Choroid plexus epithelial cell (primary cell): ENCODE results near the gene HLTF.

ENCODE experiments used
- DNase-seq: peaks from one replicate; pipeline ENCODE4 v3.0.0-alpha.2; 2010; ENCODE audit warnings: low read depth
- H3K4me3 ChIP-seq: 2 replicates; pipeline ENCODE4 v1.5.1; 2011; ENCODE audit warnings: low read depth, mild to moderate bottlenecking, control low read depth, low read length, moderate library complexity
- TF ChIP-seq, protein P1 (sequence below): conservative IDR thresholded peaks from 2 replicates; pipeline ENCODE4 v1.5.1; 2011; ENCODE audit warnings: low read depth, mild to moderate bottlenecking, control low read depth, inconsistent platforms, low read length, moderate library complexity

The HLTF gene

DNA sequence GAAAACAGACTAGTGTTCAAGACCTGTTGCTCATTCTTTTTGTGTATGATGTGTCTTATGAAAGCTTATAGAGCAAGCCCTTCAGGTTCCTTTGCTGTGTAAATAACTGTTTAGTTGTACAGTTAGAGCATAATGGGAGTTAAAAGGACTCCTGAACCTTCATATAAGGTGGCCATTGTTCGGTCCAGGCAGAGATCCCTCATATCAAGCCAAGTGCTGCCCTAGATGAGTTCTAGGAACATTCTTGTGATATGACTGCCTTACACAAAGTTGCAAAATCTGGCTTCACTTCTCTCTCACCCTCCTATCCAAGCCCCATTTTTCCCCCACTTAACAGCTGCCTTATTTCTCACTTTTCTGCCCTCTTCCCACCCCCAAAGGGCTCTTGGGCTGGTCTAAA, 68.1 kb downstream of the HLTF start:
- H3K4me3 ChIP-seq: no peak overlapping the region
- TF ChIP-seq, protein P1, sequence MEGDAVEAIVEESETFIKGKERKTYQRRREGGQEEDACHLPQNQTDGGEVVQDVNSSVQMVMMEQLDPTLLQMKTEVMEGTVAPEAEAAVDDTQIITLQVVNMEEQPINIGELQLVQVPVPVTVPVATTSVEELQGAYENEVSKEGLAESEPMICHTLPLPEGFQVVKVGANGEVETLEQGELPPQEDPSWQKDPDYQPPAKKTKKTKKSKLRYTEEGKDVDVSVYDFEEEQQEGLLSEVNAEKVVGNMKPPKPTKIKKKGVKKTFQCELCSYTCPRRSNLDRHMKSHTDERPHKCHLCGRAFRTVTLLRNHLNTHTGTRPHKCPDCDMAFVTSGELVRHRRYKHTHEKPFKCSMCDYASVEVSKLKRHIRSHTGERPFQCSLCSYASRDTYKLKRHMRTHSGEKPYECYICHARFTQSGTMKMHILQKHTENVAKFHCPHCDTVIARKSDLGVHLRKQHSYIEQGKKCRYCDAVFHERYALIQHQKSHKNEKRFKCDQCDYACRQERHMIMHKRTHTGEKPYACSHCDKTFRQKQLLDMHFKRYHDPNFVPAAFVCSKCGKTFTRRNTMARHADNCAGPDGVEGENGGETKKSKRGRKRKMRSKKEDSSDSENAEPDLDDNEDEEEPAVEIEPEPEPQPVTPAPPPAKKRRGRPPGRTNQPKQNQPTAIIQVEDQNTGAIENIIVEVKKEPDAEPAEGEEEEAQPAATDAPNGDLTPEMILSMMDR: no peak
- peak; percentile 57 for DNase-seq

DNA sequence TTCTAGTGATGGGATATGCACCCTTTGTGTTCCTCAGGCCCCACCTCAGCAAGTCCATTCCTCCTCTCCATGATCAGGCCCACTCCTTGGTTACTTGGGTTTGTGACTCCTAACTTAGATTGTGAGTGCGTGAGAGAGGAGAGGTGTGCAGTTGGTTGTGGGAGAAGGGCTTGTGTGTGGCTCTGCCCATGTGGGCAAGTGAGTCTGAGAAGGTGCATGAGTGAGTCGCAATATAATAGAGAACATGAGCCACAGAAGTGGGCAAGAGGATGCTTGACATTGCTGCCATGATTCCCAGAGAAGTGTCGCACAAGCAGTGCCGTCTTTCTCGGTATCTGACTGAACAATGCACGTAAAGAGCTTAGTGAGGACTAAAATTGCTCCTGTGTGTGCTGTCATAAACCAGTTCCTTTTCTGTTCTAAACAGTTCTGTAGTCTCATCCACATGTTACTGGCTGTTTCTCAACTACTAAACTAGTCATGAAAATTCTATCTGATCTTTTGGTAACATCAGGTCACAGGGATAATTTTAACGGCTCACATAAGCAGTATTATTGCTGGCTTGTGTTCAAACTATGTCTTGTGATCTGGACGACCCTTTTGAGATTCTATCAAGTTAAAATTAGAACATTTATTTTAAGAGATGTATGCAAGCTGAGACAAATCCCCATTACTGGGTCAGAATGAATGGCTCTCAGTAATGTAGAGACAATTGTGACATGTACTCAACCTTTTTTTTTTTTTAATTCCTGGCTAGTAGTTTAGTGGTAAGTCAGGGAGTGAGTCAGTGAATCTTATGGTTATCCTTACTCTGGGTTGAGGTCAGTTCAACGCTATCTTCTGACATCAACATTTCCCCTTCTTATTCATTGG, 69.4 kb downstream of the HLTF start:
- peak; percentile 96 for DNase-seq

DNA sequence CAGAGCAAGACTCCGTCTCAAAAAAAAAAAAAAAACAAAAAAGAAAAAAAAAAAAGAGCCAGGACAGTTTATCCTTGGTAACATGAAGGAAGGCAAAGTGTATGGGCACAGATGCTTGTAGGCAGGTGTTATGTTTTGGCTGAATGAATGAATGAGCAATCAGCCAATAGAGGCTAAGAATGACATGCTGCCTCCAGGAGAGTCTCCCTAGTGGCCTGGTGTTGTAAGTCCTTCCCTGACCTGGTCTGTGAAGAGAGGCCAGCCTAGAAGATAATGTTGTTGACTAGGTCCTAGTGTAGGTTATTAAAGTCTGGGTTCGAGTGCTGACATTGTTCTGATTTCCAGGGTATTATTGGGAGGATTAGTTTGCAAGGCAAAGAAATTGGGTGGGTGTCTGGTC, 70.1 kb downstream of the HLTF start:
- H3K4me3 ChIP-seq: no peak overlapping the region
- TF ChIP-seq, protein P1: no peak
- no peak for DNase-seq

More for the DNA sequence above, 69.4 kb downstream of the HLTF start:
- TF ChIP-seq, protein P1: no peak
- H3K4me3 ChIP-seq: no peak overlapping the region

DNA sequence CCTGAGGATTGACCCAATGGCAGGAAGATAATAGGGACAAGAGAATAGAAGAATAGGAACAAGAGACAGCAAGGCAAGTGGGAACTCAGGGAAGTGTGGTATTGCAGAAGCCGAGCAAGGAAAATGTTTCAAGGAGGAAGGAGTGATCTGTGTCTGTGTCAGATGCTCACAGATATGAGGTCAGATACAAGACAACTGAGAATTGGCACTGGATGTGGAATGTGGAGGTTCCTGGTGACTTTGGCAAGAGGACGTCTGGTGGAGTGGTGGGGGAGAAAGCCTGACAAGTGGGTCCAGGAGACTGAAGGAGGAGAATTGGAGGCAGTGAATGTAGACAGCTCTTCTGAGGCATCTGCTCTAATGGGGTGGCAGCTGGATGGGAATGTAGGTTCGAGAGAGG, 70.9 kb downstream of the HLTF start:
- TF ChIP-seq, protein P1: no peak

DNA sequence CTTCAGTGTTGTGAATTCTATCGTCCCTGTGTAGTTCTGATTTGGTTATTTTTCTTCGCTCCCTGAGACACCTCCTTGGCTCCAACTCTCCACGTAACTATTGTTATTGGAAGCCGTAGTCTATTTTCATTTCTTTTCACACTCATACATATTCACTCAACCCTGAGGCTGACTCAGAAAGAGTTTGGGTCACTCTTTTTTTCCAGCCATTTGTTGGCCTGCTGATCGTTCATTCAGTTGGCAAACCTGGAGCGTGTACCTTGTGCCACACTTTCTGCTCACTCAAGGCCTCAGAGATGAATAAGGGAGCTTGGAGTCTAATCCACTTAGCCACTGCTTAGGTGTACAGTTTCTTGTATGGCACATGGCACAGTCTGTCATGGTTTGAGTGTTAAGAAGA, 72.6 kb downstream of the HLTF start:
- TF ChIP-seq, protein P1: no peak
- peak; percentile 40 for DNase-seq
- H3K4me3 ChIP-seq: no peak overlapping the region

More for the DNA sequence above, 70.9 kb downstream of the HLTF start:
- no peak overlapping the region for H3K4me3 ChIP-seq
- DNase-seq: no peak

DNA sequence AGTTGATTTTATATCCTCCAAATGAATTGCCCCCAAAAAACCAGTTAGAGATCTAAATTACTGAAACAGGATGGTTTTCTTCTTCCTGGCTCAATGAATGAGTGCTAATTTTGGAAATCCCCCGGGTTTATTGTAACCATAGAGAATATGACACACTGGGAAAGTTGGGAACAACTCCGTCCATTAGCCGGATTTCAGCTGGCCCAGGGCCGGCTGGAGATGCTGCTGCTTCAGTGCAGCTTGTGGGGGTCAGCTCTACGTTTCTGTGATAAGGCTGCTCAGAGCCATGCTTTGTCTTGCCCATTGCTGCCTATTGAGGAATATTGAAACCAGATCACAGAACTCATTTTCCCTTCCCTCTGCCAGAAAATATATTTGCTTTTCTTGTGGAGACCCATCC, 74.7 kb downstream of the HLTF start:
- DNase-seq: no peak
- H3K4me3 ChIP-seq: no peak overlapping the region
- TF ChIP-seq, protein P1: no peak

DNA sequence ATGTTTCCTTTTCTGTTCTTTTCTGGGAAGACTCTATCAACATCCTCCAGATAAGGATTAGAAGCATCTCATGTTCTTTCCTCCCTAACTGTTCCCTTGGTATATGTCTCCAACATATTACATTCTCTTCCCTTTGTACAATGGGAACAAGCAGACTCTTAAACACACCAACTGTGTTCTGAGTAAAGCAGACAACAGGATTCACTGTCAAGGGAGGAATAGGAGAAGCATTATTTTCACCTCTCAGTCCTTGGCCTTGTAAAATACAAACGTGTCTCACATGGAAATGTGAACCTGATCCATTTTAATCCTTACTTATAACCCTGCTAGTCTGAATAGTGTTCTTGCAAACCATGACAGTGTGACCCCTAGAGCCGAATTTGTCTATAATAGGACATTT, 75.4 kb downstream of the HLTF start:
- TF ChIP-seq, protein P1: no peak
- H3K4me3 ChIP-seq: no peak overlapping the region
- DNase-seq: no peak
